ENCODE measurements around the gene LSP1. TPM values are rescaled to one million over a fixed set of nuclear protein-coding genes. Genes with fewer than 3 reads are reported as not detected.

LSP1 gene
- total RNA-seq, 1 experiment from 2014 or later: 6.5 TPM

- no peak for DNase-seq (ENCODE audit: low read depth)
Observed at GRCh38 chr11:1915795-1916131, 62.9 kb downstream of the LSP1 start.

GRCh38 chr11:1916132-1916985, 63.5 kb downstream of the LSP1 start:
- DNase-seq (ENCODE audit: low read depth): no peak

GRCh38 chr11:1916986-1917522, 64.2 kb downstream of the LSP1 start:
- DNase-seq (ENCODE audit: low read depth): no peak

GRCh38 chr11:1917523-1918435, 64.9 kb downstream of the LSP1 start:
- DNase-seq (ENCODE audit: low read depth): no peak

GRCh38 chr11:1918436-1919315, 65.8 kb downstream of the LSP1 start:
- DNase-seq (ENCODE audit: low read depth): no peak

- DNase-seq (ENCODE audit: low read depth): no peak
Observed at GRCh38 chr11:1919391-1920127, 66.7 kb downstream of the LSP1 start, which contains the start of gene TNNT3. TNNT3 (plus strand) TSS chr11:1919703; CDS start chr11:1922875, 3,172 bp downstream.

- DNase-seq (ENCODE audit: low read depth): no peak
Observed at GRCh38 chr11:1920128-1920908, 67.4 kb downstream of the LSP1 start.

- DNase-seq (ENCODE audit: low read depth): no peak
Observed at GRCh38 chr11:1920909-1921573, 68.2 kb downstream of the LSP1 start.

- no peak for DNase-seq (ENCODE audit: low read depth)
Observed at GRCh38 chr11:1921574-1922141, 68.8 kb downstream of the LSP1 start.

GRCh38 chr11:1922481-1923081, 69.7 kb downstream of the LSP1 start:
- no peak for DNase-seq (ENCODE audit: low read depth)

GRCh38 chr11:1923201-1923956, 70.5 kb downstream of the LSP1 start:
- DNase-seq (ENCODE audit: low read depth): no peak

- DNase-seq (ENCODE audit: low read depth): no peak
Observed at GRCh38 chr11:1924181-1924580, 71.3 kb downstream of the LSP1 start.

- no peak for DNase-seq (ENCODE audit: low read depth)
Observed at GRCh38 chr11:1924646-1925372, 71.9 kb downstream of the LSP1 start.

- no peak for DNase-seq (ENCODE audit: low read depth)
Observed at GRCh38 chr11:1925373-1926155, 72.7 kb downstream of the LSP1 start.

- no peak for DNase-seq (ENCODE audit: low read depth)
Observed at GRCh38 chr11:1926156-1927025, 73.5 kb downstream of the LSP1 start.

Measured in Daoy (cell line).